ENCODE measurements around the gene RALGAPA2. TPM values are rescaled to one million over a fixed set of nuclear protein-coding genes. Genes with fewer than 3 reads are reported as not detected.

RALGAPA2 gene
- total and polyA plus RNA-seq, 7 experiments from 2014 or later: 6.7 to 45.4 (median 34.9) TPM

GRCh38 chr20:20457392-20458126 is 254.9 kb downstream of the RALGAPA2 start:
- H3K4me3 ChIP-seq (ENCODE audit: low read length): no peak overlapping the region
- H3K36me3 ChIP-seq (ENCODE audit: control insufficient read depth in 2 of 3, insufficient read depth in 3 of 3, low read length in 3 of 3): peaks cover 0 to 7% (median 0%) of the 10 kb centered on the region in 3 experiments
- ATAC-seq: no peak
- no peak overlapping the region for H3K27ac ChIP-seq (ENCODE audit: low read depth, low read length)
- no peak for DNase-seq
- ChIA-PET POLR2A (interaction anchor here (0.6 kb wide), 1 partner anchor 116 kb away, joined by 3 read pairs; no protein-coding TSS in a partner anchor), CTCF (interaction anchor here (0.7 kb wide), 1 partner anchor 8 kb away, joined by 3 read pairs; no protein-coding TSS in a partner anchor)
- Mint-ChIP-seq H3K4me3 (no peak overlapping the region), H3K9me3 (no peaks in the 10 kb centered on the region), H3K27me3 (no peaks in the 10 kb centered on the region), H3K27ac (no peak overlapping the region), H3K36me3 (peaks cover 10 to 49% (median 21%) of the 10 kb centered on the region in 5 donors), H3K4me1 (peaks cover 12 to 26% (median 20%) of the 10 kb centered on the region in 7 donors)
- no peaks in the 10 kb centered on the region for H3K27me3 ChIP-seq (ENCODE audit: control insufficient read depth in 2 of 2, insufficient read depth in 2 of 2, low read length in 2 of 2)
- H3K9me3 ChIP-seq (ENCODE audit: control insufficient read depth in 2 of 3, low read length in 3 of 3): no peaks in the 10 kb centered on the region
- H3K4me1 ChIP-seq (ENCODE audit: control insufficient read depth in 2 of 2, insufficient read depth in 2 of 2, low read length in 2 of 2): no peaks in the 10 kb centered on the region
- intact Hi-C loops (cut with micrococcal nuclease): no loop called here

DNA sequence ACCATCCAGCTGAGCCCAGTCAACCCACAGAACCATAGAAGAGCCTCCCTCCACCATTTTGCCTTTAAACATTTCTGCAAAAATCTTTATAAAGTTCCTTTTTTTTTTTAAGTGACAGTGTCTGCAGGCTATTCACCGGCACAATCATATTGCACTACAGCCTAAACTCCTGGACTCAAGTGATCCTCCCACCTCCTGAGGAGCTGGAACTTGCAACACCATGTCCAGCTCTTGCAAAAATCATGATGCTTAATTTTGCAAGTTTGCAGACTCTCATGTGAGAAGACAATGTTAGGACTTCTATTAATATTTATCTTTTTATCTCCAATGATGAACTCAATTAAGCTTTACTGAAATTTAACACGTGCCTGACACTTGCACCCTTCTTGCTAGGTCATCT is 255.7 kb downstream of the RALGAPA2 start:
- no peaks in the 10 kb centered on the region for H3K9me3 ChIP-seq (ENCODE audit: control insufficient read depth in 2 of 3, low read length in 3 of 3)
- peaks cover 16 to 31% (median 25%) of the 10 kb centered on the region in 7 donors for H3K4me1 Mint-ChIP-seq
- no peak overlapping the region for H3K4me3 Mint-ChIP-seq
- ChIA-PET POLR2A (no interaction called here), CTCF (no interaction called here)
- ATAC-seq (no peak), DNase-seq (no peak)
- peaks cover 12 to 47% (median 23%) of the 10 kb centered on the region in 5 donors for H3K36me3 Mint-ChIP-seq
- H3K27me3 ChIP-seq (ENCODE audit: control insufficient read depth in 2 of 2, insufficient read depth in 2 of 2, low read length in 2 of 2): no peaks in the 10 kb centered on the region
- no peaks in the 10 kb centered on the region for H3K27me3 Mint-ChIP-seq
- intact Hi-C loops (cut with micrococcal nuclease): no loop called here
- H3K4me3 ChIP-seq (ENCODE audit: low read length): no peak overlapping the region
- H3K27ac ChIP-seq (ENCODE audit: low read depth, low read length): no peak overlapping the region
- no peak overlapping the region for H3K27ac Mint-ChIP-seq
- peaks cover 0 to 7% (median 0%) of the 10 kb centered on the region in 3 experiments for H3K36me3 ChIP-seq (ENCODE audit: control insufficient read depth in 2 of 3, insufficient read depth in 3 of 3, low read length in 3 of 3)
- H3K4me1 ChIP-seq (ENCODE audit: control insufficient read depth in 2 of 2, insufficient read depth in 2 of 2, low read length in 2 of 2): no peaks in the 10 kb centered on the region
- H3K9me3 Mint-ChIP-seq: peaks cover 0 to 2% (median 0%) of the 10 kb centered on the region in 11 donors

DNA sequence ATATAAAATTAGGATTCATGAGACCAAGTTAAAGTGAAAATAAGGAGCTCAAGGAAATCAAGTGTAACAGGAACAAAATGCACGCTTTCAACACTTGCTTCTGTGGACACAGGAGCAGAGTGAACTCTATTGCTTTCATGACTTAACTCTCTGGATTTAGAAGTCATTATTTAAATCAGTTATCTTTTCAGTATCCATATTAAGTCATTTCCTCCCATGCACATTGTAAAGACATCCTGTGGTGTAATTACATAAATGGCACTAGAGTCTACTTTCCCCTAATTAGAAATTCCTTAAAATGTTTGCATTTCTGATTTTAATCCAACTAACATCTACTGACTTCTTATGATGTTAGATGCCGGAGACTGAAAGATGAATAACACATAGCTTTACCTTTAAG is 256.5 kb downstream of the RALGAPA2 start:
- ChIA-PET CTCF (no interaction called here), POLR2A (no interaction called here)
- H3K27ac ChIP-seq (ENCODE audit: low read depth, low read length): no peak overlapping the region
- no peaks in the 10 kb centered on the region for H3K4me1 ChIP-seq (ENCODE audit: control insufficient read depth in 2 of 2, insufficient read depth in 2 of 2, low read length in 2 of 2)
- Mint-ChIP-seq H3K27me3 (no peaks in the 10 kb centered on the region), H3K9me3 (peaks cover 0 to 2% (median 0%) of the 10 kb centered on the region in 11 donors), H3K36me3 (peaks cover 12 to 43% (median 23%) of the 10 kb centered on the region in 5 donors), H3K4me3 (no peak overlapping the region), H3K27ac (no peak overlapping the region), H3K4me1 (peaks cover 16 to 31% (median 25%) of the 10 kb centered on the region in 7 donors)
- H3K36me3 ChIP-seq (ENCODE audit: control insufficient read depth in 2 of 3, insufficient read depth in 3 of 3, low read length in 3 of 3): peaks cover 0 to 7% (median 0%) of the 10 kb centered on the region in 3 experiments
- H3K4me3 ChIP-seq (ENCODE audit: low read length): no peak overlapping the region
- intact Hi-C loops (cut with micrococcal nuclease): no loop called here
- DNase-seq (no peak), ATAC-seq (no peak)
- no peaks in the 10 kb centered on the region for H3K9me3 ChIP-seq (ENCODE audit: control insufficient read depth in 2 of 3, low read length in 3 of 3)
- H3K27me3 ChIP-seq (ENCODE audit: control insufficient read depth in 2 of 2, insufficient read depth in 2 of 2, low read length in 2 of 2): no peaks in the 10 kb centered on the region

GRCh38 chr20:20454850-20455627 is 257.4 kb downstream of the RALGAPA2 start:
- Histone ChIP-seq H3K36me3 (ENCODE audit: control insufficient read depth in 2 of 3, insufficient read depth in 3 of 3, low read length in 3 of 3) (peaks cover 0 to 7% (median 0%) of the 10 kb centered on the region in 3 experiments), H3K27ac (ENCODE audit: low read depth, low read length) (no peak overlapping the region), H3K4me1 (ENCODE audit: control insufficient read depth in 2 of 2, insufficient read depth in 2 of 2, low read length in 2 of 2) (no peaks in the 10 kb centered on the region), H3K4me3 (ENCODE audit: low read length) (no peak overlapping the region), H3K9me3 (ENCODE audit: control insufficient read depth in 2 of 3, low read length in 3 of 3) (no peaks in the 10 kb centered on the region), H3K27me3 (ENCODE audit: control insufficient read depth in 2 of 2, insufficient read depth in 2 of 2, low read length in 2 of 2) (no peaks in the 10 kb centered on the region)
- intact Hi-C loops (cut with micrococcal nuclease): no loop called here
- Mint-ChIP-seq H3K36me3 (peaks cover 12 to 36% (median 23%) of the 10 kb centered on the region in 5 donors), H3K4me3 (no peak overlapping the region), H3K27me3 (no peaks in the 10 kb centered on the region), H3K4me1 (peaks cover 16 to 32% (median 25%) of the 10 kb centered on the region in 7 donors), H3K9me3 (peaks cover 0 to 2% (median 0%) of the 10 kb centered on the region in 11 donors), H3K27ac (no peak overlapping the region)
- ATAC-seq: no peak
- ChIA-PET CTCF (no interaction called here), POLR2A (no interaction called here)
- DNase-seq: no peak

DNA sequence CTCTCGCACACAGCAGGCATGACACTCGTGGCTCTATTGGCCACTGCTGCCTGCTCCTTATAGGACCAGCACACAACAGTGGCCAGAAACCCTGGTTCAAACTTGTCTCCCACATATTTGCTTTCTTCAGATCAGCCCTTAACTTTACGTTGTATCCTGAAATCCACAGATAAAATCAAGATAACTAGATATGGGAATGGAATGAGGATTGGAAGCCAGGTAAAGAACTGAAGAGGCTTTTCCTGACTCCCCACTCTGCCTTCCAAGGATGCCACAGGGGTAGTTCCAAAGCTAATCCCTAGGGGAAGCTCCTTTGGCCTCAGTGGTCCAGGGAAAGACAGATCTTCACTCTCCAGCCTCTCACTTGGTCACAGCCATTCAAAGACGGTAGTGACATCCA is 258.1 kb downstream of the RALGAPA2 start:
- no peak for DNase-seq
- CTCF ChIA-PET: no interaction called here
- ATAC-seq: no peak
- intact Hi-C loops (cut with micrococcal nuclease): no loop called here
- Mint-ChIP-seq H3K9me3 (peaks cover 0 to 2% (median 0%) of the 10 kb centered on the region in 11 donors), H3K27me3 (no peaks in the 10 kb centered on the region), H3K36me3 (peaks cover 12 to 36% (median 23%) of the 10 kb centered on the region in 5 donors), H3K4me1 (peaks cover 16 to 32% (median 25%) of the 10 kb centered on the region in 7 donors), H3K4me3 (no peak overlapping the region), H3K27ac (peak overlapping the region in 1 of 9 donors; percentile 18)
- no peaks in the 10 kb centered on the region for H3K4me1 ChIP-seq (ENCODE audit: control insufficient read depth in 2 of 2, insufficient read depth in 2 of 2, low read length in 2 of 2)
- H3K36me3 ChIP-seq (ENCODE audit: control insufficient read depth in 2 of 3, insufficient read depth in 3 of 3, low read length in 3 of 3): peaks cover 0 to 7% (median 0%) of the 10 kb centered on the region in 3 experiments
- POLR2A ChIA-PET: no interaction called here
- H3K27me3 ChIP-seq (ENCODE audit: control insufficient read depth in 2 of 2, insufficient read depth in 2 of 2, low read length in 2 of 2): no peaks in the 10 kb centered on the region
- no peaks in the 10 kb centered on the region for H3K9me3 ChIP-seq (ENCODE audit: control insufficient read depth in 2 of 3, low read length in 3 of 3)
- H3K27ac ChIP-seq (ENCODE audit: low read depth, low read length): no peak overlapping the region
- no peak overlapping the region for H3K4me3 ChIP-seq (ENCODE audit: low read length)

- Mint-ChIP-seq H3K4me3 (peak overlapping the region; percentile 33 to 78 (median 69)), H3K27me3 (no peaks in the 10 kb centered on the region), H3K36me3 (peaks cover 7 to 39% (median 23%) of the 10 kb centered on the region in 5 donors), H3K27ac (peak overlapping the region in 7 of 9 donors; percentile 6 to 80 (median 45)), H3K9me3 (peaks cover 0 to 2% (median 0%) of the 10 kb centered on the region in 11 donors), H3K4me1 (peaks cover 16 to 32% (median 25%) of the 10 kb centered on the region in 7 donors)
- Histone ChIP-seq H3K9me3 (ENCODE audit: control insufficient read depth in 2 of 3, low read length in 3 of 3) (no peaks in the 10 kb centered on the region), H3K36me3 (ENCODE audit: control insufficient read depth in 2 of 3, insufficient read depth in 3 of 3, low read length in 3 of 3) (no peaks in the 10 kb centered on the region), H3K4me1 (ENCODE audit: control insufficient read depth in 2 of 2, insufficient read depth in 2 of 2, low read length in 2 of 2) (no peaks in the 10 kb centered on the region), H3K4me3 (ENCODE audit: low read length) (peak overlapping the region; percentile 34), H3K27ac (ENCODE audit: low read depth, low read length) (no peak overlapping the region), H3K27me3 (ENCODE audit: control insufficient read depth in 2 of 2, insufficient read depth in 2 of 2, low read length in 2 of 2) (no peaks in the 10 kb centered on the region)
- intact Hi-C loops (cut with micrococcal nuclease): no loop called here
- POLR2A ChIA-PET: no interaction called here
- DNase-seq (peak in 7 of 9 donors; percentile 17 to 55 (median 32)), ATAC-seq (peak; percentile 90)
- CTCF ChIA-PET: no interaction called here
Observed at GRCh38 chr20:20452254-20452676, 260.2 kb downstream of the RALGAPA2 start.

All from naive thymus-derived CD4-positive, alpha-beta T cell (primary cell).